Left ventricle myocardium inferior (tissue), 1 donor: ENCODE results near the gene CEP170B. TPM values are rescaled to one million over a fixed set of nuclear protein-coding genes. Genes with fewer than 3 reads are reported as not detected.

ENCODE experiments used
- DNase-seq: peaks from one replicate; pipeline ENCODE4 v3.0.0-alpha.2; 2020
- H3K27ac ChIP-seq: fragments of 200-600 bp; replicated peaks from 2 replicates; pipeline ENCODE4 v1.8.0; 2021
- H3K27me3 ChIP-seq: fragments of 200-600 bp; 2 replicates; pipeline ENCODE4 v1.8.0; 2021; ENCODE audit warnings: low read depth
- H3K36me3 ChIP-seq: fragments of 200-600 bp; 2 replicates; pipeline ENCODE4 v1.8.0; 2021
- H3K4me1 ChIP-seq: fragments of 200-600 bp; 2 replicates; pipeline ENCODE4 v1.8.0; 2021
- H3K4me3 ChIP-seq: fragments of 200-600 bp; 2 replicates; pipeline ENCODE4 v1.8.0; 2021; ENCODE audit warnings: mild to moderate bottlenecking, moderate library complexity
- H3K9me3 ChIP-seq: fragments of 200-600 bp; replicated peaks from 2 replicates; pipeline ENCODE4 v1.8.0; 2021
- CTCF ChIP-seq: fragments of 200-600 bp; IDR thresholded peaks from 2 replicates; pipeline ENCODE4 v1.8.0; 2021; ENCODE audit warnings: antibody characterized with exemption, mild to moderate bottlenecking, borderline replicate concordance
- intact Hi-C: fragments of 100-400 bp; cut with micrococcal nuclease; formaldehyde crosslinking; loops from one replicate; pipeline ENCODE4 v1.11.0; 2022
- total RNA-seq: library from RNA; stranded (reverse); fragmentation: NEBNext Ultra II Directional; extraction: Animal tissue kit (Norgen Biotek cat#: 25700); gene quantifications from one replicate; pipeline ENCODE4 v1.2.1, GENCODE V29; 2021
- donor health status: DM: no; HTN: yes; CAD: no; lungs with severe emphysema.

CEP170B gene
- total RNA-seq, 1 donor from 2014 or later: 11.7 TPM

- Histone ChIP-seq H3K27me3 (peaks cover 10% of the 10 kb centered on the region), H3K4me1 (peaks cover 8% of the 10 kb centered on the region), H3K36me3 (no peaks in the 10 kb centered on the region), H3K27ac (no peak overlapping the region), H3K9me3 (no peaks in the 10 kb centered on the region), H3K4me3 (no peak overlapping the region)
- intact Hi-C loops: no loop called here
- TF ChIP-seq CTCF: no peak
- no peak for DNase-seq
Measured at GRCh38 chr14:104871656-104872468, 6.8 kb downstream of the CEP170B start.

- intact Hi-C loops: no loop called here
- TF ChIP-seq CTCF: no peak
- H3K4me3 ChIP-seq: no peak overlapping the region
- H3K36me3 ChIP-seq: no peaks in the 10 kb centered on the region
- peak; percentile 43 for DNase-seq
- peaks cover 4% of the 10 kb centered on the region for H3K27me3 ChIP-seq
- peaks cover 6% of the 10 kb centered on the region for H3K4me1 ChIP-seq
- no peak overlapping the region for H3K27ac ChIP-seq
- no peaks in the 10 kb centered on the region for H3K9me3 ChIP-seq
Measured at GRCh38 chr14:104872469-104873341, 7.6 kb downstream of the CEP170B start.

DNA sequence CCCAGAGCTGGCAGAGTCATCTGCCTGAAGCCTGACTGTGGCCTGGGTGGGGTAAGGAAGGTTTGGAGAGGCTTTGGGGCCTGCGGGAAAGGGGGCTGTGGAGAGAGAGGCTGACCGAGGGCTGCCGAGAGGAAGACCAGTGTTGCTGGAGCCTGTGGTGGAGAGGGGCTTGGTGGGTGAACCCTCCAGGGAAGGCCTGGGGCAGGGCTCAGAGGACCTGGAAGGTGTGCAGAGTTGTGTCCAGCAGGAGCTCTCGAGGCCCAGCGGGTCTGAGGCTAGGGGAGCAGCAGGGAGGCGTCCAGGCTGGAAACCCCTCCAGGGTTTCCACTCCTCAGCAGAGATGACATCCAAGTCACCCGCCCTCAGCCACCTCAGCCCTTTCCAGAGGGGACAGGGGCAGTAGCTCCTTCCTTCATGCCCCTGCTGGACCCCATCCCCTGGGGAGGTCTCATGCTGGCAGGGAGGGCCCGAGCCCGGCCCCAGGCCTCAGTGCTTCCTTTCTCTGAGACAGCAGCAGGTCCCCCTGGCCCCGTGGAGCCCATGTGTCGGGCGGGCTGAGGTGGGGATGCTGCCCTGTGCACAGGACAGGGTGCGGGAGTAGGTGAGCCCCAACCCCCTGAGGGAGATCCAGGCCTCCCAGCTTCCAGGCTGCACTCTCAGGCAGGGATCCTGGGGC, 8.4 kb downstream of the CEP170B start:
- H3K4me1 ChIP-seq: peaks cover 6% of the 10 kb centered on the region
- H3K36me3 ChIP-seq: peaks cover 8% of the 10 kb centered on the region
- H3K27ac ChIP-seq: no peak overlapping the region
- peaks cover 4% of the 10 kb centered on the region for H3K27me3 ChIP-seq
- H3K9me3 ChIP-seq: no peaks in the 10 kb centered on the region
- no peak for DNase-seq
- H3K4me3 ChIP-seq: no peak overlapping the region
- no peak for TF ChIP-seq CTCF
- intact Hi-C loops: no loop called here

- intact Hi-C loops: no loop called here
- H3K27ac ChIP-seq: no peak overlapping the region
- peaks cover 6% of the 10 kb centered on the region for H3K4me1 ChIP-seq
- H3K36me3 ChIP-seq: peaks cover 11% of the 10 kb centered on the region
- no peaks in the 10 kb centered on the region for H3K9me3 ChIP-seq
- H3K4me3 ChIP-seq: no peak overlapping the region
- H3K27me3 ChIP-seq: peaks cover 4% of the 10 kb centered on the region
- DNase-seq: no peak
- no peak for TF ChIP-seq CTCF
Measured at GRCh38 chr14:104874110-104874531, 9.1 kb downstream of the CEP170B start.
